GM19025 (cell line): ENCODE results near the gene ENHO.
"Not testable (repeated sequence)": the region's sequence is repeated elsewhere in the genome, so short reads cannot be mapped to it uniquely, and the experiment has no call there.

ENCODE experiments used
- ATAC-seq: cut with Tn5 transposase; IDR thresholded peaks from one replicate; pipeline ENCODE4 v1.9.1; 2021; ENCODE audit warnings: mild to moderate bottlenecking, low read depth, moderate library complexity; ENCODE audit not compliant: unreplicated experiment

The ENHO gene

DNA sequence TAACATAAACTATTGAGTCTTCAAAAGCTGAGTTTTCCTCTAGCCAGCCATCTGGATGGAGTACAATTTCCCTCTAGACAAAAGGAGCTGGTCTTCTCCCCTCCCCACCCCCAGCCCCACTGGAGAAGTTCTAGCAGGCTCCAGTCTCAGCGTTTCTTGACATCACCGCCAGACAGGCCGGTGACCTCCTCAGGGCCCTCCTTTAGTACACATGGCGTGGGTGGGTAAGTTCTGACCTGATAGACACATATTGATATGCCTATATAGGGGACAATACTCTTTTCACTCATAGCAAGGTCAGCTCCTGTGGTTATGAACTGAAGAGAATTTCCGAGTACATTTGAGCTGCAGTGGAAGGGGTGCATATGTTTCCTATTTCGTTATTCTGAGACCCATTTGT is 37.0 kb downstream of the ENHO start:
- ATAC-seq: no peak

DNA sequence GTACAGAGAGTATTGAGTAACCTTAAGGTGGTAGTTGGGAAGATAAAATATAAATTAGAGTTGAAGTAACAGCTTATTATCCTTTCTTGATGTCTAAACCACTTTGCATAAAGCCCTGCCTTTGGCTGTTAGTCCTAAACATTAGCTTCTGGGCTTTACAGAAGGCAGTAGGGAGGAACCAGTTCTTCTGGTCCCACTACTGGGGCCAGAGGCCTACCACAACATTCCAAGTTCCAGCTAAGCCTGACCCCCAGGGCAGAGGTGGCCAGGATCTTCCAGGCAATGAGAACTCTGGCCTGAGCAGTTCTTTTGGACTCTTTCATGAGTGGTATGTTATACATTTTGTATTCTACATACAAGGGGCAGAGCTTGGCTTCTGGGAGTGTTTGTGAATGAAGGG is 38.1 kb downstream of the ENHO start:
- ATAC-seq: no peak

DNA sequence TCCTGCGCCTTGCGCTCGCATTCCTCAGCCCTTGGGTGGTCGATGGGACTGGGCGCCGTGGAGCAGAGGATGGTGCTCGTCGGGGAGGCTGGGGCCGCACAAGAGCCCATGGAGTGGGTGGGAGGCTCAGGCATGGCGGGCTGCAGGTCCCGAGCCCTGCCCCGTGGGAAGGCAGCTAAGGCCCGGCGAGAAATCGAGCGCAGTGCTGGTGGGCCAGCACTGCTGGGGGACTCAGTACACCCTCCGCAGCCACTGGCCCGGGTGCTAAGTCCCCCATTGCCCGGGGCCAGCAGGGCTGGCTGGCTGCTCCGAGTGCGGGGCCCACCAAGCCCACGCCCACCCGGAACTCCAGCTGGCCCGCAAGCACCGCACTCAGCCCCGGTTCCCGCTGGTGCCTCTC is 40.0 kb downstream of the ENHO start:
- not testable (repeated sequence) for ATAC-seq

DNA sequence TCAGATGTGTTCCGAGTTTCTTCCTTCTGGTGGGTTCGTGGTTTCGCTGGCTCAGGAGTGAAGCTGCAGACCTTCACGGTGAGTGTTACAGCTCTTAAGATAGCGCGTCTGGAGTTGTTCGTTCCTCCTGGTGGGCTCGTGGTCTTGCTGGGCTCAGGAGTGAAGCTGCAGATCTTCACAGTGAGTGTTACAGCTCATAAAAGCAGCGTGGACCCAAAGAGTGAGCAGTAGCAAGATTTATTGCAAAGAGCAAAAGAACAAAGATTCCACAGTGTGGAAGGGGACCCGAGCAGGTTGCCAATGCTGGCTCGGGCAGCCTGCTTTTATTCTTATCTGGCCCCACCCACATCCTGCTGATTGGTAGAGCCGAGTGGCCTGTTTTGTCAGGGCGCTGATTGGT is 41.2 kb downstream of the ENHO start:
- not testable (repeated sequence) for ATAC-seq

DNA sequence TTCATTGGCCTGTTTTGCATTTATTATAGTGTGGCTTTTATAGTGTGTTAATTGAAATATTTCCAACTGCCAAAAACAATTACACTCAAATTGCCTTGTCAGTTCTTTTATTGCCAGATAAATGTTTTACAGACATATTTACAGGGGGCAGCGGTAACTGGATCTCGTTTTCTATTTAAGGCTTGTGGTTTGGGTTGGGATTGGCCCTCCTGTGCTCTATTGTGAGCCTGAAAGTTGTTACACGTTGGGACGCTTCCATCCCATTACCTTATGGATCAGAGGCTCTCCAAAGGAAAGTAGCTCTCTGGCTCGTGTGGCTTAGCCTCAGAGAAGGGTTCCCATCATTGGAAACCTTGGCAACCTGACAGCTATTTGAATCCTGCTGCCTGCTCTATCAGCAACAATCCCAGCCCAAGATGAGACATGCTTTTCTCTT is 43.3 kb downstream of the ENHO start:
- no peak for ATAC-seq

DNA sequence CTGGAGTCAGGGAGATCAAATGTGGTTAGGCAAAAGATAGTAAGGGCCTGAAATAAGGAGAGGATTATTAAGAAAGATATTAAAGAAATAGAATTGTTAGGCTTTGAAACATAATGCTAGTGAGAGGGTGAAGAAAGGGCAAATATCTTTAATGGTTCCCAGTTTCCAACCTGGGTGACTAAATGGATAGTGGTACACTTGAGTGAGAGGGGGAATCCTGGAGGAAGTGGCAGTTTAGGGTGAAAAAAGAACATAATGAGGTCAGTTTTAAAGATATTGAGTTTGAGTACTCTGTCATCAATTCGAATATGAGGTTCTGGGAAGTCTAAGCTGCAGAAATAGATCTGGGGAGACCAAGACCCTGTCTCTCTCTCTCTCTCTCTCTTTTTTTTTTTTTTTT is 45.2 kb downstream of the ENHO start:
- ATAC-seq: no peak

DNA sequence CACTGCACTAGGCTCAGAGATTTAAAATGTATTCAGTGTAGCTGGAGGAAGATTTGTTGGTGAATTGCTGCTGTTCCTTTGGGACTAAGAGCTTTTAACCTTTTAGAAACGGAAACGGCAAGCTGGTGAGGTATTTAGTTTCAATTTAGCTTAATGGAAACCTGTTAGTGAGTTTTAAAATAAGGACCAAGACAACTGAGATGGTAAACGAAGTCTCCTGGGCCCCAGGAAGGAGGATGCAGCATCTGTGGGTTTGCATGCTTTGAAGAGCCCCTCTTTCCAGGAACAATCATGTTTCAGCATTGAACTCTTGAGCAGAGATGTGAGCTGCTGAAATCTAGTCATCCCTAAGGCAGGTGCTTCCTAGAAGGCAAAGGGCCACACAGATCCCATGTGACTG is 47.7 kb downstream of the ENHO start:
- ATAC-seq: no peak
